ENCODE results near the gene FTCD.
A peak's percentile ranks its signal among the peaks of the same experiment; 100 is the strongest.
"Not testable (repeated sequence)": the region's sequence is repeated elsewhere in the genome, so short reads cannot be mapped to it uniquely, and the experiment has no call there.

Gene FTCD

GRCh38 chr21:46108827-46109312 lies 46.5 kb downstream of the FTCD start:
- no peaks in the 10 kb centered on the region for H3K79me2 ChIP-seq (ENCODE audit: insufficient read depth, low read length)

GRCh38 chr21:46107376-46107775 lies 48.0 kb downstream of the FTCD start:
- not testable (repeated sequence) for H3K4me3 ChIP-seq (ENCODE audit: low read depth in 1 of 2, low read length in 2 of 2); H4K20me1 ChIP-seq (ENCODE audit: insufficient read depth, low read length); H3K4me1 ChIP-seq (ENCODE audit: insufficient read depth, low read length); H3K79me2 ChIP-seq (ENCODE audit: insufficient read depth, low read length); H2AFZ ChIP-seq (ENCODE audit: low read depth, low read length); H3K36me3 ChIP-seq (ENCODE audit: insufficient read depth, low read length); DNase-seq; H3K27ac ChIP-seq (ENCODE audit: low read length); H3K9ac ChIP-seq (ENCODE audit: low read depth, low read length); H3K9me3 ChIP-seq (ENCODE audit: insufficient read depth, low read length, severe bottlenecking); ATAC-seq (ENCODE audit: insufficient read depth, low read depth); H3K4me2 ChIP-seq (ENCODE audit: insufficient read depth, low read length); H3K27me3 ChIP-seq (ENCODE audit: insufficient read depth, low read length, poor library complexity)

More at GRCh38 chr21:46108827-46109312, 46.5 kb downstream of the FTCD start:
- Histone ChIP-seq H3K9me3 (ENCODE audit: insufficient read depth, low read length, severe bottlenecking) (peaks cover 6% of the 10 kb centered on the region), H3K27me3 (ENCODE audit: insufficient read depth, low read length, poor library complexity) (no peaks in the 10 kb centered on the region), H3K27ac (ENCODE audit: low read length) (no peak overlapping the region), H4K20me1 (ENCODE audit: insufficient read depth, low read length) (no peaks in the 10 kb centered on the region), H2AFZ (ENCODE audit: low read depth, low read length) (no peak overlapping the region), H3K4me1 (ENCODE audit: insufficient read depth, low read length) (no peaks in the 10 kb centered on the region), H3K4me3 (ENCODE audit: low read depth in 1 of 2, low read length in 2 of 2) (no peak overlapping the region), H3K36me3 (ENCODE audit: insufficient read depth, low read length) (no peaks in the 10 kb centered on the region), H3K9ac (ENCODE audit: low read depth, low read length) (no peak overlapping the region), H3K4me2 (ENCODE audit: insufficient read depth, low read length) (no peak overlapping the region)
- DNase-seq (peak; percentile 1), ATAC-seq (ENCODE audit: insufficient read depth, low read depth) (no peak)
- TF ChIP-seq CTCF (IDR thresholded peaks at IDR 0.05; ENCODE audit: borderline replicate concordance, extremely low read depth, low read length, poor library complexity, severe bottlenecking) (no peak), EZH2 (IDR thresholded peaks at IDR 0.05; ENCODE audit: borderline replicate concordance, low read depth, low read length, severe bottlenecking) (no peak)

GRCh38 chr21:46104104-46104503 lies 51.3 kb downstream of the FTCD start:
- Histone ChIP-seq H3K9me3 (ENCODE audit: insufficient read depth, low read length, severe bottlenecking) (peaks cover 9% of the 10 kb centered on the region), H3K36me3 (ENCODE audit: insufficient read depth, low read length) (no peaks in the 10 kb centered on the region), H3K79me2 (ENCODE audit: insufficient read depth, low read length) (no peaks in the 10 kb centered on the region)

GRCh38 chr21:46100906-46101305 lies 54.5 kb downstream of the FTCD start:
- Histone ChIP-seq H3K9ac (ENCODE audit: low read depth, low read length) (no peak overlapping the region), H3K79me2 (ENCODE audit: insufficient read depth, low read length) (no peaks in the 10 kb centered on the region), H4K20me1 (ENCODE audit: insufficient read depth, low read length) (no peaks in the 10 kb centered on the region), H3K36me3 (ENCODE audit: insufficient read depth, low read length) (no peaks in the 10 kb centered on the region), H3K27me3 (ENCODE audit: insufficient read depth, low read length, poor library complexity) (no peaks in the 10 kb centered on the region), H3K4me3 (ENCODE audit: low read depth in 1 of 2, low read length in 2 of 2) (no peak overlapping the region), H3K27ac (ENCODE audit: low read length) (no peak overlapping the region), H3K4me1 (ENCODE audit: insufficient read depth, low read length) (no peaks in the 10 kb centered on the region), H3K4me2 (ENCODE audit: insufficient read depth, low read length) (no peak overlapping the region), H2AFZ (ENCODE audit: low read depth, low read length) (no peak overlapping the region), H3K9me3 (ENCODE audit: insufficient read depth, low read length, severe bottlenecking) (peaks cover 3% of the 10 kb centered on the region)
- TF ChIP-seq EZH2 (IDR thresholded peaks at IDR 0.05; ENCODE audit: borderline replicate concordance, low read depth, low read length, severe bottlenecking) (no peak), CTCF (IDR thresholded peaks at IDR 0.05; ENCODE audit: borderline replicate concordance, extremely low read depth, low read length, poor library complexity, severe bottlenecking) (no peak)
- DNase-seq: no peak
- ATAC-seq (ENCODE audit: insufficient read depth, low read depth): no peak

More at GRCh38 chr21:46104104-46104503, 51.3 kb downstream of the FTCD start:
- H3K4me3 ChIP-seq (ENCODE audit: low read depth in 1 of 2, low read length in 2 of 2): no peak overlapping the region
- no peaks in the 10 kb centered on the region for H3K27me3 ChIP-seq (ENCODE audit: insufficient read depth, low read length, poor library complexity)
- no peak for ATAC-seq (ENCODE audit: insufficient read depth, low read depth)
- TF ChIP-seq CTCF (IDR thresholded peaks at IDR 0.05; ENCODE audit: borderline replicate concordance, extremely low read depth, low read length, poor library complexity, severe bottlenecking) (no peak), EZH2 (IDR thresholded peaks at IDR 0.05; ENCODE audit: borderline replicate concordance, low read depth, low read length, severe bottlenecking) (no peak)
- no peaks in the 10 kb centered on the region for H4K20me1 ChIP-seq (ENCODE audit: insufficient read depth, low read length)
- H2AFZ ChIP-seq (ENCODE audit: low read depth, low read length): no peak overlapping the region
- DNase-seq: no peak
- no peak overlapping the region for H3K27ac ChIP-seq (ENCODE audit: low read length)
- no peaks in the 10 kb centered on the region for H3K4me1 ChIP-seq (ENCODE audit: insufficient read depth, low read length)
- no peak overlapping the region for H3K9ac ChIP-seq (ENCODE audit: low read depth, low read length)
- H3K4me2 ChIP-seq (ENCODE audit: insufficient read depth, low read length): no peak overlapping the region

Measured in DND-41 (cell line).